IPS DF 19.7 (cell line): ENCODE data around the gene SAMD14.

Experiments
- DNase-seq: peaks from one replicate; pipeline ENCODE4 v3.0.0-alpha.2; 2013; ENCODE audit warnings: low read depth, low spot score

Gene SAMD14

DNA sequence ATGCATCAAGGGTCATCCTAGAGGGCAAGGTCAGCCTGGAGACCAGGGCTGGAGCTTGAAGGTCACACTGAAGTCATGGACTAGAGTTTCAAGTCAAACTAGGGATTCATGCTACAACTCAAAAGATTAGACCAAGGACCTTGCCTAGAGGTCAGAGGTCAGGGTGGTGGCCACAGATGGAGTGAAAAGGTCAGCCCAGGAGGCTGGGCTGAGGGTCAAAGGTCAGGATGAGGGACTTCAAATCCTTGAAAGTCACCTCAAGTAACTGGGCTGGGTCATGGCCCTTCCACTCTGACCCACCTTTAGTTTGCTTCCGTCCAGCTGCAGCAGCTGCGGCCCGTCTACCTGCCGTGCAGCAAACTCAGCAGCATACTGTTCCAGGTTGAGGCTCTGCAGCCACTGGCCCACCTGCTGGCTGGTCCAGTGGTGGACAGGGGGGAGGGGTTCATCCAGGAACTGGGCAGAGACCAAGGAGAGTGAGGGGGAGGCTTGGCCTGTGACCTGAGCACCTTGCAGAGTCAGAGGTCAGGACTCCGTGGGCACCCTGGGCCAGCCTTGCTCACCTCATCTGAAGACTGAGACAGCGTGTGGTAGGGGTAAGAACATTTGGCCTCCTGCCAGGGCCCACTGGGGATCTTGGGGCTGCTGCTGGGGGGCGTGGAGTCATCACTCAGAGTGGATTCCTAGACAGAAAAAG, 16.2 kb downstream of the SAMD14 start:
- no peak for DNase-seq

DNA sequence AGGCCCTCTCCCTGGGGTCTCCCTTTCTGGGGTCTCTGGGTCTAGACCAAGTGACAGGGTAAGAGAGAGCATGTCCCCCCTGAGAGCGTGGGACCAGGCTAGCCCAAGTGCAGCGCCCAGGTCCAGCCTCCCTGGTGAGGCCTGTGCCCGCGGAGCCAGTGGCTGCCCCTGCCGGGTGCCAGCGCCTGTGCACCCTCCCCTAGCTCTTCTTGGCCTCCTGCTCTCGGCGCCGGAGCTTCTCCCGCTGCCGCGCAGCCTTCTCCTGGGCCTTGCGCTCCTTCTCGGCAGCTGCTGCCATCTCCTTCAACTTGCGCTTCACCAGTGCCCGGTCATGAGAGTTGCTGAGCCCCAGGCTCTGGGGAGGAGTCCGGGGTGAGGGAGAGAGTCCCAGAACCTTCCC, 17.3 kb downstream of the SAMD14 start:
- no peak for DNase-seq

DNA sequence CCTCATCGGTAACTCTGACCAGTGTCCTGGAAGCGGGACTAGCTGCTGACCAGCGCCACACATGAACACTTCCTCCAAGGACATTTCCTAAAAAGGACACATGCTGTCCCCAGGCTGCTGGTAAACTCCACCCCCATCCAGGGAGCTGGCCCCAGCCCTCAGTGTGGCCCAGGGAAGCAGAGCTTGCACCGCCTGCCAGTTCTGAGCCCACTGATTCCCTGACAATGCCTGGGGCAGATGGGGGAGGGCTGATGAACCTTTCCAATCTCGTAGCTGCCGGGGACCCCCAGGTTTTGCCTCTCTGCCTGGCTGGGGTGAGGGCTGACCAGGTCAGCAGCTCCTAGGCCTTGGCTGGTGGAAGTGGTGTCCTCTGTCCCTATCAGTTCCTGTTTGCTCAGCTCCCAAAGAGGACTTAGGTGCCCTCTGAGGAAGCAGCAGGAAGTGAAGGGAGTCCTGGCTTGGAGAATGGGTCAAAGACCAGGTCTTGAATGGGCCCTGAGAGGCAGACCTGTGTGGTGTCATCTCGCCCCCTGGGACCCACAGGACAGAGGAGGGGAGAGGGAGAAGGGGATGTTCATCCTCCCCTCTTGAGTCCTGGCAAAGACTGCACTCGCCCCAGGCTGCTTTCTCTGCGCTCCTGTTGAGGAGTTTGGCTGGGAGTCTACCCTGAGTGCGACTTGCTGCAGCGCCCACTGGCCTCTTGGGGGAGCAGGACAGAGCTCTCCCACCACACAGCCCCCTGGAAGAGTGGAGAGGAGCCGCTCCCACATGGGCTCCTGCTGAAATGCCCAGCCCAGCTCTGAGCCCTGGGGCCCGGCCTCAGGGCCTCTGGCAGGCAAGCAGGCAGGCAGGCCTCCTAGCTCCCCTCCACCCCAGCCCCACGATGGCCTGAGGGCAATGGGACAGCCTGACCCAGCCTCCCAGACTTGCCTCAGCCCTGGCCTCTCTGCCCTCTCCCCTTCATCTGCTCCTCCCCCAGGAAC, 18.0 kb downstream of the SAMD14 start:
- no peak for DNase-seq

DNA sequence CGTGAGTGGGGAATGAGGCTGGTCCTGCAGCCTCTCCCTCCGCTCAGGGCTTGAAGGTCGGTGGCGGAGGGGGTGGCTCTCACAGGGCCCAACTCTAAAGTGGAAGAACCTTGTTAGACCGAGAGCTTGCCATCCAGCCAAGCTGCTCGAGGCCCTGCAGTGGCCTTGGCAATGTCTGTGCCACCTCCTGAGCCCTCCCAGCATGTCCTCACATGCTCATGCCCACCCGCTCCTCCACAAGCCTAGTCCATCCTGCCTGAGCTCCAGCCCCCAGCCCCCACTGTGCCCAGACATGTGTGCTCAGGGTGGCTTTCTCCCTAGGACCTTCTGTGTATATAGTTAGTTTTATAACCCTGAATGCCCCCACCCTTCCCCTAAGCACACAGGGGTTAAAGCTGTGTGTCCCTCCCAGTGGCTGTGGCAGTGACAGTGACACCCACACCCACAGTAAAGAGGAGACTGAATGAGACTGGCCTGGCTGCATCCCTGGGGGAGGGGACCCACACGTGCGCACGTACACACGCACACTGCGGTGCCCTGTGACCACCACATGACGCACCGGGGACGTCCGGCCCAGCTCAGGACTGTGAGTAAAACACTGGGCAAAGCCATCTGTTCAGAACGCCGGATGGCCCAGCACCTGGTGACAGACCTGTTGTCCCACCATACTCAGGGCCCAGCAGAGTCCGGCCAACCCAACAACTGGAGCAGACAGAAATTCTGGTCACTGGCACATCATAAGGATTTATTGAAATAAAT, 19.2 kb downstream of the SAMD14 start:
- DNase-seq = no peak

DNA sequence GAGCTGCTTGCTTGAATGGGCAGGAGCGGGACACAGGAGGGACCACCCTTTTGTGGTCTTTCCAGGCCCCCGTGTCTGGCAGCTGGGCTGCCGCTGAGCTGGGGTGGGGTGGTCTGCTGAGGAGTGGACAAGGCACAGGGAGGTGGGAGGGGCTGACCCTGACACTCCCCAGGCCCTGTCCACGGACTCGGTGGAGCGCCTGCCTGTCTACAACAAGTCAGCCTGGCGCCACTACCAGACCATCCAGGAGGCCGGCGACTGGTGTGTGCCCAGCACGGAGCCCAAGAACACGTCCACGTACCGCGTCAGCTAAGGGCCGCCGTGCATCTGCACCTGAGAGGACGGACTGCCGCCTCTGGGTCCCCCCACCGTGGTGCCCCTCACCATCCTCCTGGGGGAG, 20.2 kb downstream of the SAMD14 start:
- no peak for DNase-seq

DNA sequence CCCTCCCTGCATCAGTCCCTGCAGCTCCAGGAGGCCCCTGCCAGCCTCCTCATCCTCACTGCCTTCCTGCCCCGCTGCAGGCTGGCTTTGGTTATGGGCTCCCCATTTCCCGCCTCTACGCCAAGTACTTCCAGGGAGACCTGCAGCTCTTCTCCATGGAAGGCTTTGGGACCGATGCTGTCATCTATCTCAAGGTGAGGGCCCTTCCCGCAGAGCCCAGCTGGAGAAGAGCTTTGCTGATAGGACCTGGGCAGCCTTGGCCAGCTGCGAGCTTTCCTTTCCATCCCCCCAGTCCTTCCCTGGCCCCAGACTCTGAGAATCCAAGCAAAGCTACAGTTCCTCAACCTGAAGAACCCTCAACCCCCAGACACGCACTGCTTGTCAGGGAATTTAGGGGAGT, 20.8 kb downstream of the SAMD14 start:
- DNase-seq = no peak

DNA sequence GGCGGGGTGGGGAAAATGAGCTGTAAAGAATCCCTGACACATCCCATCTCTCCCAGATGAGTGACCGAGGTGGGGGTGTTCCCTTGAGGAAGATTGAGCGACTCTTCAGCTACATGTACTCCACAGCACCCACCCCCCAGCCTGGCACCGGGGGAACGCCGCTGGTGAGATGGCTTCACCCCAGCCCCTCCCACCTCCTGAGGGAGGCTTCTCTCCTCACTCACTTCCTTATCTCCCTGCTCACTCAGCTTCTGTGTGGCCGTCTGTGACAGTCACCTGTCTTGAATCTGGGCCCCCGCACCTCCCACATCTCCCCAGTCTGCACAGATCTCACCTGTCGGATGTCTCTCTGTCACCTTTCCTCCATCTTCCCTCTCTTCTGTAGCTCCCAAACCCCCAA, 21.4 kb downstream of the SAMD14 start:
- DNase-seq = no peak

DNA sequence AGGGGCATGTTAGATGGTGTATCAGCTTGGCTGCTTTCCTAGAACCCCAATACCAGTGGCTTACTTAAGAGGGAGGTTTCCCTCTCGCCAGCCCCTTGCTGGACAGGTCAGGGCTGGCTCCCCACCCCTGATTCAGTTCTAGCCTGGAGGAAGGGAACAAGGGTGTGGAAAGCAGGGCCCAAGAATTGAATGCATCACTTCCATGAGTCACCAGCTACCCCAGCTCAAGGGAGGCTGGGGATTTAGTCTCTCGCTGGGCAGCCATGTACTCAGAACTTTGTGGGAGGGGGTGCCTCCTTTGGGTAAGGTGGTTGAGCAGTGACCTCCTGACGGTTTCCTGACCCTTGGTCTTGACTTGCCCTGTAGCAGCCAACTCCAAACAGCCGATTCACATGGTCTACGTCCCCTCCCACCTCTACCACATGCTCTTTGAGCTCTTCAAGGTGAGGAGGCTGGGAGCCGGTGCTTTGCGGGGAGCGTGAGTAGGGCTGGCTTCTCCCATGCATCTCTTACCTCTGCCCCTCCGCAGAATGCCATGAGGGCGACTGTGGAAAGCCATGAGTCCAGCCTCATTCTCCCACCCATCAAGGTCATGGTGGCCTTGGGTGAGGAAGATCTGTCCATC, 22.1 kb downstream of the SAMD14 start:
- no peak for DNase-seq

DNA sequence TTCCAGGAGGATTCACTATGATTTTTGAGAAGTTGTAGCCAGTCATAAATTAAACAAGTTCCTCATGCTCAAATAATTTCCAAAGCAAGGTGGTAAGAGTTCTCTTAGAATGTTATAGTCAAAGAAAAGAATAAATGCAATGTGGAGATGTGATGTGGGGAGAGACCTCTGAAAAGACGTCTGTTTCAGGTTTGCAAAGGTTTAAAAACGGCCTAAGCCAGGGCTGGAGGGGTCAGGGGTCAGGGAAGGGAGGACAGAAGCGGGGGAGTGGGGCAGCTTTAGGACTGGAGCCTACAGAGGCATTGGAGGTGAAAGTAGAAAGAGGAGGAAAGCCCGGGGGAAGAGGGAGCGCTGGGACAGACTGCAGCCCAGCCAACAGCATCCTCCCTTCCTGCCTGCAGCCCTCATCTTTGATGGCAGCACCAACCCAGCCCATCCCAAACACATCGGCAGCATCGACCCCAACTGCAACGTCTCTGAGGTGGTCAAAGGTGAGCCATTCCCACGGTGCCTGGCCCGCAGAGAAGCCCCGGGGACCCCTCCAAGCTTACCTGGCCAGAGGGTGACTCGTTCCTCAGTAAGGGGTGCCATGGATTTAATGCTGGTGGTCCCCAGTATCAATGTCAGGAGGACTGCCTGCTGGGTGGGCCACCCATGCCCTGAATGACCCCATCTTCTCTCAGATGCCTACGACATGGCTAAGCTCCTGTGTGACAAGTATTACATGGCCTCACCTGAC, 23.4 kb downstream of the SAMD14 start:
- DNase-seq = no peak

DNA sequence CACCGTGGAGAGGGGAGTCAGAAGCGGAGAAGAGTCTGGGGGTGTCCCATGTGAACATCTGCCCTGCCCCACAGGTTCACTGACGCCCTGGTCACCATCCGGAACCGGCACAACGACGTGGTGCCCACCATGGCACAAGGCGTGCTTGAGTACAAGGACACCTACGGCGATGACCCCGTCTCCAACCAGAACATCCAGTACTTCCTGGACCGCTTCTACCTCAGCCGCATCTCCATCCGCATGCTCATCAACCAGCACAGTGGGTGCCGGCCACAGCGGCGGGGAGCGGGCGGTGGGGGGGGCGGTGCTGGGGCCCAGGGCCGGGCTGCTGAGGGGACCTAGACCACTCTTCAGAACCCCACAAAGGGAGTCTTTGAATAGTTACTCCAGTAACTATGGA, 24.1 kb downstream of the SAMD14 start:
- no peak for DNase-seq

DNA sequence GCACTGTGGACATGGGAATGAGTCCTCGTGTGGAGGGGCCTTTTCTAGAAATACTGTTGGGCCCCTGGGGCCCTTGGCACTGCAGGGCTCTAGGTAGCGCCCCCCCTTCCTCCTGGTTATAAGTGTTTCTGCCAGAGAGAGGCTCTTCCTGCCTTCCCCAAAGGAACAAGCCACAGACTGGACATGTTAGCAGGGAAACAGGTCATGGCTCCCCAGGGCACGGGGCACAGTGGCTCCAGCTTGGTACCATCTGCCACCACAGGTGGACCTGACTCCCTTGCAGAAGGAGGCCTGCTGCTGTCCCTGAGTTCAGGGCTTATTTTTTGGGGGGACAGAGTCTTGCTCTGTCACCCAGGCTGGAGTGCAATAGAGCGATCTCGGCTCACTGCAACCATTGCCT, 26.0 kb downstream of the SAMD14 start:
- no peak for DNase-seq

DNA sequence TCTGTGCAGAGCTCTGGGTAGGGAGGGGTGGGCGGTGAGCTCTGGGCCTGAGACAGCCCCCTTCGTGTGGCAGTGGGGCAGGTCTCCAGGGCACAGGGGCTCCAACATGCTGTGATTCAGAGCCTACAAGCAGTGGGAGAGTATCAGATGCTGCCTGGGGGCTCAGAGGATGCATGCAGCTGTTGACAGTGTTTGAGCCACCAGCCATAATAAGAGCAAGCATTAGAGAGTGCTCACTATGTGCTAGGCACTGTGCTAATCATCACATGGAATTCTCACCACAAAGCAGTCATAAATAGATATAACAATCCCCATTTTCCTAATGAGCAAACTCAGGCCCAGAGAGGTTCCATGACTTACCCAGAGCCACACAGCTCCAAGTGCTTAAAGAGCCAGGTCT, 26.7 kb downstream of the SAMD14 start:
- DNase-seq = no peak

DNA sequence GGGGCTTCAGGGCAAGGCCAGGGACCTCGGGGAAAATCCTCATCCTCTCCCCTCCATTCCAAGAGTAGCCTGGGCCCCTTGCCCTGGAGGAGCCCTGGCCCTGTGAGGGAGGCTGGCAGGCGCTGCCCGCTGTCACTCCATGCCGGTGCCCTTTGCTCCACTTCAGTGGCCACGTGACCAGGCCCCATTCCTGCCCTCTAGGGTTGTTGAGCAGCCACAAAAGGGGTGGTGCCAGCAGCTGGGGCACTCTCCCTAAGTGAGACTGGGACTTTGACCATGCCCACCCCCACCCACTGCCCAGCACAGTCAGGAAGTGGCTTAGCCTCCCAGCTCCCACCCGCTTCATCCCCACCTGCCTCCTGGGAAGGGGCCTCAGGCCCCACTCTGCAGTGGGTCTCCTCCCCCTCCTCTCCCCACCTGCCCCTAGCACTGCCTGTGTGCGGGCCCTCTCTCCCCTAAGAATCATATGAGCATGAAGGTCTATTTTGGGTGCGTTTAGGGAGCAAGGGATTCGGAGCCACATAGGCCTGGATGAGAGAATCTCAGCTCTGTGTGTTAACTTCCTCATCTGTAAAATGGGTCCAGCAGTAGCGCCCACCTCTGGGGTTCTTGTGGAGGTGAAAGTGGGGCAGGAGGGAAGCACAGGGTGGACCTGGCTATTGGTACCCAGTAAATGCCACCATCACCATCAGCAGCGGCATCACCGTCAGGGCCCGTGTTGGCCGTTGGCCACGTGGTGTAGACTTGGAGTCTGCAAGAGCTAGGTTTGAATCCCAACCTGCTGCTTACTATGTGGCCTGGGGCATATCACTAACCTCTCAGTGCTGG, 27.6 kb downstream of the SAMD14 start:
- no peak for DNase-seq

DNA sequence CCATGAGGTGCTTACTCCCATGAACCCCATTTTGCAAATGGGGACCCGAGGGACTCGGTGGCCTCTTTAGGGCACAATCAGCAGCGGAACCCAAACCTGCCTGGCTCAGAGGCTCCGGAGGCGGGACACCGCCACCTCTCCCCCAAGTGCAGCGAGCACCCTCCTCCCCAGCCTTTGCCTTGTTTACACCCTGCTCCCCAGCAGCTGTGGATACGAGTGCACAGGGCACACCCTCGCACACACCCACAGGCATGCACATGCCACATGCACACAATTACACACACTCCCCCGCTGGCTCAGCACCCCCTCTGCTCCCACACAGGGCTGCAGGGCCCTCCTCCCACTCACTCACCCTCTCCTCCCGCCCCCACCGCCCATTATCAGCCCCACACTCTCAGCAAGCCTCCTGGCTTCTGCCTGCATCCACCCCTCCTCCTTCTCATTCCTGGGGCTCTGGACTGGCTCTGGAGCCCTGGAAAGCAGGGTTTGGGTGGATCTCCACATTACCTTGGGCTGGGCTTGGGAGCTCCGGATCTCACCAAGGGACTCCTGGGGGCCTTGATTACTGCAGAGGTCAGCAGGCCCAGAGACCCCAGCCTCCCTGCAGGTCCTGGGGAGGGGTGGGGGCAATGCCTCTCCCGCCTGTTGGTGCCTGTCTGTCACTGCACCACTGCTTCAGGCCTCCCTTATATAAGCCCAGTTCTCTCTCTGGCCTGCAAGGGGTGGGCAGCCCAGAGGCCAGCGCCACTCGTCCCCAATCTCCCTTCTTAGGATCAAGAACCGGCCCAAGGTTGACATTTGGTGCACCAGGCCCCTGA, 28.4 kb downstream of the SAMD14 start:
- no peak for DNase-seq

DNA sequence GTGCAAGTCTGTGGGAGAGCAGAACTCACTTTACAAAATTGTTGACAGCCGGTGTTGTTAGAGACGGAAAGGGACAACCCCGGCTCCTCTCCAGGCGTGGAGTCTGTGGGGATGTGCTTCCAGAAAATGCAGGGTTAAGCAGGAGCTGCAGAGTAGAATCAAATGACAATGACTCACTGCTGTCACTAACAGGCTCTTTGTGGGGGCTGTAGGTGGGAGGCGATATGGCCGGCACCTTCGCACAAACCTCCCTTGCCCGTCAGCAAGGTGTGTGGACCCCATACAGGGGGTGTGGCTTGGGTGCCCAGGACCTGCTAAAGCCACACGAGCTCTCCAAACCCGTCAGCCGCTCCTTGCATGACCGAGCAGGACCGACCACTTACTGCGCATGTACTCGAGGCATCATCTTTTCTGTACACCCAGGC, 29.0 kb downstream of the SAMD14 start:
- DNase-seq = no peak

DNA sequence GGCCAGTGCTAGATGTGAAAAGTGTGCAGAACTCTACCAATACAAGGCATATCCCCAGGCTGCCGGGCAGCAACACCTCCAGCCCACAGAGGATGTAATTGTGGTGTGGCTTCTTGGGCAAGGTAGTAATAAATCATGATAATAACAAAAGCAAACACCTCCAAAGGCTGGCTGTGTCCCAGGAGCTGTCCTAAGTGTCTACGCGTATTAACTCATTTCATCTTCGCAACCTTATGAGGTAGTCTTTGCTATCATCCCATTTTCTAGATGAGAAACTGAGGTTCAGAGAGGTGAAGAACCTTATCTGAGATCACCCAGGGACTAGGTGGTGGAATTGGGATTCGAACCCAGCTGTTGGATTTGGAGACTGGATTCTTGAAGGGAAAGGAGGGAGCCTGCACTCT, 29.5 kb downstream of the SAMD14 start:
- no peak for DNase-seq

DNA sequence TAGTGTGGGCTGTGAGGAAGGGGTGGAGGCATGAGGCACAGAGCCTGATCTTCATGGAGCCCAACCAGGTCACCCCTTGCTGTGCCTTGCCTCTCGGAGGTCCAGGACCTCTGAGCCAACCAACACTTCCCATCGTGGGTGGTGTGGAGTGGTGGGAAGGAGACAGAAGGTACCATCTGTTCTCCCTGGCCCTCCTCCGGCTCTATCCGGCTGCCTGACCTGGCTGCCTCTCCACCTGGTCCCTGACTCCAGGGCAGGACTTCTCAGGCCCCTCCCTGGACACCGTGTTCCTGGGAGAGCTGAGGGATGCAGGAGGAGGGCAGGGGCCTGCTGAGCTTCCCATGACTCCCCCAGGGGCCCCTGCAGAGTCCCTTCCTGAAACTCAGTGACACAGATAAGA, 31.0 kb downstream of the SAMD14 start:
- no peak for DNase-seq

DNA sequence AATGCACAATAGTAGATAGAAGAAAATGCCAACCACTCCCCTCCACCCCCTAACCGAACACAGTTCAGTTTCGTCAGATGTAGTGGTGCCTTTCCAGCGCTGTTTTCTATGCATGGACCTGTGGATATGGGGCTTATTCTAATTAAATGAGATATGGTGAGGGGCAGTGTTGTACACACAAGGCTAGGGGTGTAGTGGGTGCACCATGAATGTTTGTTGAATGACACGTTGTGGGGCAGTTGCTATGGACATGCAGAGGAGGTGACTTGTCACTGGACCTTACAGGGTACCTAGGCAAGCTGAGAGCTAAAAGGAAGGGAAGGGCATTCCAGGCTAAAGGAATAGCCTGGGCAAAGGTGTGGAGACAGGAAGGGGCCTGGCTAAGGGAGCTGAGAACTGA, 31.4 kb downstream of the SAMD14 start:
- DNase-seq = no peak

DNA sequence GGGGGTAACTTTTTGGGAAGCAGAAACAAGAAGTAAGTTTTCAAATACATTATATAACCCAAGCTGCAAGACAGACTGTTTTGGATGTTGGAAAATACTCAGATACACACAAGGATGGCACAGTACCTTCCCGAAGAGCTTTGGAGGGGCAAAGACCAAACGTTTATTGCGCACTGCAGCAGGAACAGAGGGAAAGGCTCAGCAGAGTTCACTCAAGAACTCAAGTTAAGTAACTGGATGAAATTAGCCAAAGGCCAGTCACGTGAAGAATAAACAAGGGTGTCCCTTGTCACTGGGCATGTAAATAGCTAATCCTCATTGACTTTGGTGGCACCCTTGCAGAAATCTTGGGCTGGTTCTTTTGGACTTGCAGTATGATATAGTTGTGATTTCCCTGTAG, 32.0 kb downstream of the SAMD14 start:
- no peak for DNase-seq
